GM21786 (cell line): ENCODE results near the gene LRRC73.
"Not testable (repeated sequence)": the region's sequence is repeated elsewhere in the genome, so short reads cannot be mapped to it uniquely, and the experiment has no call there.

Experiments used
- ATAC-seq: cut with Tn5 transposase; IDR thresholded peaks from one replicate; pipeline ENCODE4 v1.9.1; 2021; ENCODE audit not compliant: unreplicated experiment

The LRRC73 gene

GRCh38 chr6:43509984-43510826, at the start of gene LRRC73:
Gene LRRC73, minus strand, starts transcription at chr6:43510346. Its CDS starts 561 bp downstream, at chr6:43509785.
- ATAC-seq: peak; percentile 51

DNA sequence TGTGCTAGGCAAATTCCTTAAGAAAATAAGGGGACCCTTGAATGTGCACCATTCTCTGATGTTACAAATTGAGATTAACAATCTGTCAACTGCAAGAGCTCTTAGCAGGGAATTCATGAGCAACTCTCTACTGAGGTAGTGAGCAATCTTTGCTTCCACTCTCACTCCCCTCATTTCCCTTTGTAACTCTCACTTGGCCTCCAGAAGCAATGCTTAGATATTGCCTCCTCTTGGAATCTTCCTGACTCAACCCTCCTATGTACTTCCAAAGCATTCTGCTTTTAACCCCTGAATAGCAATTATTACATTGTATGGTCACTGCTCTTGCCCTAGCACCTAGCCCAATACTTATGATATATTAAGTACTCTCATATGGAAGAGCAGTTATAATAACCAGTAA, 49.2 kb upstream of the LRRC73 start:
- no peak for ATAC-seq

- ATAC-seq: not testable (repeated sequence)
Measured at GRCh38 chr6:43557620-43558019, 47.5 kb upstream of the LRRC73 start.

DNA sequence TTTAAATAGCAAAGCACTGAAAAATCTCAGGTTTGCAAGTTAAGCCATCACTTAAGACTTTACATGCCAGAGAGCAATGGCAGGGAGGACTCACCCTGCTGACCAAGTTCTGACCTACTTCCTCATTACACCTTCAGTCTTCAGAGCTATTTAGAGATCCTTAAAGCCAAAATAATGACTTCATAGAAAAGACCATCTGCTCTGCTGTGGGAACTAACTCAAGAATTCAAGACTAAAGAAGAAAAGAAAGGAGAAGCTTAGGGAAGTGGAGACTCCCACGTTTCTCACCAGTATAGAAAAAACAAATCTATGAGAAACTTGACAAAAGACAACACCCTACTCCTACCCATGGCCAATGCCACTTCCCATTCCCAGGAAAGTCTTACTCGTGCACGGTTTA, 37.1 kb upstream of the LRRC73 start:
- ATAC-seq: no peak

- ATAC-seq: no peak
Measured at GRCh38 chr6:43544461-43544860, 34.3 kb upstream of the LRRC73 start.

DNA sequence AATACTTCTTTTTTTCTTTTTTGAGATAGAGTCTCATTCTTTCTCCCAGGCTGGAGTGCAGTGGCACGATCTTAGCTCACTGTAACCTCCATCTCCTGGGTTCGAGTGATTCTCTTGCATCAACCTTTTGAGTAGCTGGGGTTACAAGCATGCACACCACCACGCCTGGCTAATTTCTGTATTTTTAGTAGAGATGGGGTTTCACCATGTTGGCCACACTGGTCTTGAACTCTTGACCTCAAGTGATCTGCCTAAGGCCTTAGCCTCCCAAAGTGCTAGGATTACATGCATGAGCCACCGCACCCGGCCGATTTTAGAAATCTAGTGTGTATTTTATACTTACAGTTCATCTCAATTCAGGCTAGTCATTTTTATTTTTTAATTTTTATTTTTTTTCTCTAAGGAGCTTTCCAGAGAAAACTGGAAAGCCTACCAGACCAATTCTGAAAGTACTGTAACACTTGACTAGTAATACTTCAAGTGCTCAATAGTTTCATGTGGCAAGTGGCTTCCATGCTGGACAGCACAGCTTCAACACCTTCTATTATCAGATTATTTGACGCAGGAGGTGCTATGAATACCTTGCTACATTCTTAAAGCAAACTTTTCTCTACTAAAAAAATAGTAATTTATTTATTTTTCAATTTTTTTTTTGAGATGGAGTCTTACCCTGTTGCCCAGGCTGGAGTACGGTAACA, 31.8 kb upstream of the LRRC73 start:
- no peak for ATAC-seq

DNA sequence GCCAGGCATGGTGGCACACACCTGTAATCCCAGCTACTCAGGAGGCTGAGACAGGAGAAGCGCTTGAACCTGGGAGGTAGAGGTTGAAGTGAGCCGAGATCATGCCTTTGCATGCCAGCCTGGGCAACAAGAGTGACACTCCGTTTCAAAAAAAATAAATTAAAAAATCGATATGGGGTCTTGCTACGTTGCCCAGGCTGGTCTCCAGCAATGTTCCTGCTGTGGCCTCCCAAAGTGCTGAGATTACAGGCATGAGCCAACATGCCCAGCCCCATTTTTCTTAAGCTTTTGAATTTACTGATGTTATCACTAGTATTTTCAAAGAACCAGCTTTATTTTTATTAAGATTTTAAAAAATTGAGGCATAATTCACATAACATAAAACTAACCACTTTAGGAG, 30.4 kb upstream of the LRRC73 start:
- ATAC-seq: no peak

GRCh38 chr6:43539409-43539808, 29.3 kb upstream of the LRRC73 start:
- ATAC-seq: not testable (repeated sequence)

GRCh38 chr6:43538986-43539385, 28.8 kb upstream of the LRRC73 start:
- ATAC-seq: not testable (repeated sequence)

DNA sequence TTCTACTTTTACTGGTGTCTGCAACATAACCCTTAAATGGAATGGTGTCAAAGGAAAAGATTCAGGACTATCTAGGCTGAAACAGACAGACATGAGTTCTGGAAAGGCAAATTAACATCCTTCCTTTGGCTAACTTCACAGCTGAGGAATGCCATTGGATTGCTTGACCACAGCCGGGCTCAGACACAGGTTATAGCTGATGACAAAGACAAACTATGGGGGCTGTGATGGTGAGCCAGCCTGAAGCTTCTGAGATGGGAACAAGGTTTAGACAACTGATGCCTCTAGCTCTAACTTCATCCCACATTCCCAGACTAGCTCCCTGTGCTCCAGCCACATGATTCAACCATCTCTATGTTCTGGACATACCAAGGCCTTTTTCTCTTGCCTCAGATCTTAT, 22.1 kb upstream of the LRRC73 start:
- no peak for ATAC-seq

- ATAC-seq: no peak
Measured at GRCh38 chr6:43524483-43524961, 14.4 kb upstream of the LRRC73 start.

DNA sequence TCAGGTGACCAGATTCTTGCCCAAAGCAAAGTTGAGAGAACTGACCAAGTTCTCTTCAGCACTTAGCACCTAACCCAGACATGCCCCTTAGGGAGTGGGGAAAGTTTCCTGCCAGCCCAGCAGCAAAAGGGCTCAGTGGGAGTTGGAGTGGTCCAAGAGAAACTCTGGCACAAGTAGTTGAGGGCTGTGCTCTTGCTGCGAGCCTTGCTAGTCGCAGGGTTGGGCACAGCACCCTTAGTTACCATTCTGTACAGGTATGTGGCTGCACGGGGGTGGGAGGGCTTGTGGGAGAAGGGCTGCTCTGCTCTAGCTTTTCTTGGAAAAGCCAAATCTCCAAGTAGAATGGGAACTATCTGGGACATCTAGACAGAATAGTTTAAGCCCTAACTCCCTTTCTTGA, 13.1 kb upstream of the LRRC73 start:
- ATAC-seq: no peak

- ATAC-seq: no peak
Measured at GRCh38 chr6:43522547-43523261, 12.6 kb upstream of the LRRC73 start.

DNA sequence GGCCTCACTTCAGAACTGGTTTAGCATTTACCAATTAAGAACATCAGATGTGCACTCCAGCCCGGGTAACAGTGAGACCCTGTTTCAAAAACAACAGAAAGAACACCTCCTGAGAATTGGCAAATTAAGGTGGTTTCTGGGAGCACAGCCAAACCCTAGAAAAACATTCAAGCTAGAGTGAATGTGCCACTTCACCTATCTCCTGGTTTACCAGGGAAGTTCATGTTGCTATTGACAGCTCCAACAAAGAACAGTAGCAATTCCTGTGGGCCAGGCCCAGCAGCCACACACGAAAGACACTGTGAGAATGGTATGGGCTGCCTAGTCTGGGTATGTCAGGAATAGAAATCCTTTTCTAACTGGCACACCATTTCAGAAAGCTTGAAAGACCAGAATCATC, 11.7 kb upstream of the LRRC73 start:
- ATAC-seq: no peak

GRCh38 chr6:43520097-43520496, 10.0 kb upstream of the LRRC73 start:
- no peak for ATAC-seq

GRCh38 chr6:43517505-43518357, 7.6 kb upstream of the LRRC73 start:
- ATAC-seq: no peak

GRCh38 chr6:43516697-43517504, 6.8 kb upstream of the LRRC73 start, which contains the start of the genes POLR1C and YIPF3:
Gene POLR1C, plus strand, starts transcription at chr6:43517089. Its CDS starts 21 bp downstream, at chr6:43517110.
Gene YIPF3, minus strand, starts transcription at chr6:43516926. Its CDS starts 119 bp downstream, at chr6:43516807.
- ATAC-seq: peak; percentile 88

DNA sequence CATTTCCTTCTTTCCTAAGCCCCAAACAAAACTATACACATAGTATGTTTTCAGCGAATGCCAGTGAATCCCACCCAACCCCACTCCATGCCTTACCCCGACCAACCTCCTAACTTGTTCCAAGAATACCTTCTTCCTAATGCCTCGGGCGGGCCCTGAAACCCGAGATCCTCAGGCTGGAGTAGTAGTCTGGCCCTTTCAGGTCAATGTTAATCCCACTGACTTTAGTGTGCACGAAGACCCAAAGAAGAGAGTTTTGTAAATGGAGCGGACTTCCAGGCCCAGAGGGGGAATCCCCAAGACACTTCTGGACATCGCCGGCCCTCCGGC, 6.2 kb upstream of the LRRC73 start:
- no peak for ATAC-seq

DNA sequence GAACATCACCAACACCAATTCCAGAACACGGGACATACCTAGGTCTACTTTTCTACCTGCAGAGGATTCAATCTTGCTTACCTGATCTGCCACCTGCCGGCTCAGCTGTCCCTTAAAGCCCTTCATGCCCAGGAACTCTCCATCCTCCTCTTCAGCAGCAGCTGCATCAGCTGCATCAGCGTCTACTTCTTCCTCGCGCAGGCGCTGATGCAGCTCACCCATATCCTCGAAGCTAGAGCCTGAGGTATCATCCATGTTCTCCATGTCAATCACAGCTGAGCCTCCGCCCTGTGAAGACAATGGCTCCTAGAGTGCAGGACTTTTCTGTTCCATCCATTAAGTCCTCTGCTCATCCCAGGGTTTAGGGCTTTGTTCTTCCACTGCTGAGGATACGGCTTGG, 5.7 kb upstream of the LRRC73 start:
- ATAC-seq: no peak
